Activated T-cell treated with anti-CD3 and anti-CD28 coated beads, Interleukin-2, amount 50 U/mL, for 72 hours (primary cell): ENCODE data around the gene CNOT6. TPM values are rescaled to one million over a fixed set of nuclear protein-coding genes. Genes with fewer than 3 reads are reported as not detected.
"Not testable (repeated sequence)": the region's sequence is repeated elsewhere in the genome, so short reads cannot be mapped to it uniquely, and the experiment has no call there.

ENCODE experiments used
- ATAC-seq, 2 donors: fragments of 150-1000 bp; cut with Tn5 transposase; replicated peaks in 1 of 2; 2 replicates each; pipeline ENCODE4 v1.10.0; 2021; ENCODE audit warnings: moderate library complexity in 2 of 2, mild to moderate bottlenecking in 1 of 2
- DNase-seq, 2 donors: peaks; one replicate each; pipeline ENCODE4 v3.0.0; 2021 to 2022; ENCODE audit warnings: mixed read lengths in 1 of 2
- H3K27ac Mint-ChIP-seq: one replicate; pipeline ENCODE4 v1.8.0; 2022; ENCODE audit warnings: mild to moderate bottlenecking, moderate library complexity, mixed read lengths
- H3K27me3 Mint-ChIP-seq: one replicate; pipeline ENCODE4 v1.8.0; 2022; ENCODE audit warnings: low read depth, mixed read lengths
- H3K36me3 Mint-ChIP-seq, 2 donors: one replicate each; pipeline ENCODE4 v1.8.0; 2022; ENCODE audit warnings: mixed read lengths in 2 of 2, mild to moderate bottlenecking in 1 of 2; ENCODE audit not compliant: insufficient read depth in 2 of 2
- H3K4me1 Mint-ChIP-seq: one replicate; pipeline ENCODE4 v1.8.0; 2022; ENCODE audit warnings: low read depth, mixed read lengths
- H3K4me3 Mint-ChIP-seq, 2 donors: one replicate each; pipeline ENCODE4 v1.8.0; 2022; ENCODE audit warnings: mild to moderate bottlenecking in 2 of 2, mixed read lengths in 2 of 2, moderate library complexity in 2 of 2
- H3K9me3 Mint-ChIP-seq, 2 donors: one replicate each; pipeline ENCODE4 v1.8.0; 2022; ENCODE audit warnings: mixed read lengths in 2 of 2
- total RNA-seq, 2 donors: library from RNA; stranded (reverse); gene quantifications; one replicate each; pipeline ENCODE4 v1.2.3, GENCODE V29; 2022

The CNOT6 gene
- total RNA-seq, 2 donors from 2014 or later: 34.0 to 34.3 TPM

DNA sequence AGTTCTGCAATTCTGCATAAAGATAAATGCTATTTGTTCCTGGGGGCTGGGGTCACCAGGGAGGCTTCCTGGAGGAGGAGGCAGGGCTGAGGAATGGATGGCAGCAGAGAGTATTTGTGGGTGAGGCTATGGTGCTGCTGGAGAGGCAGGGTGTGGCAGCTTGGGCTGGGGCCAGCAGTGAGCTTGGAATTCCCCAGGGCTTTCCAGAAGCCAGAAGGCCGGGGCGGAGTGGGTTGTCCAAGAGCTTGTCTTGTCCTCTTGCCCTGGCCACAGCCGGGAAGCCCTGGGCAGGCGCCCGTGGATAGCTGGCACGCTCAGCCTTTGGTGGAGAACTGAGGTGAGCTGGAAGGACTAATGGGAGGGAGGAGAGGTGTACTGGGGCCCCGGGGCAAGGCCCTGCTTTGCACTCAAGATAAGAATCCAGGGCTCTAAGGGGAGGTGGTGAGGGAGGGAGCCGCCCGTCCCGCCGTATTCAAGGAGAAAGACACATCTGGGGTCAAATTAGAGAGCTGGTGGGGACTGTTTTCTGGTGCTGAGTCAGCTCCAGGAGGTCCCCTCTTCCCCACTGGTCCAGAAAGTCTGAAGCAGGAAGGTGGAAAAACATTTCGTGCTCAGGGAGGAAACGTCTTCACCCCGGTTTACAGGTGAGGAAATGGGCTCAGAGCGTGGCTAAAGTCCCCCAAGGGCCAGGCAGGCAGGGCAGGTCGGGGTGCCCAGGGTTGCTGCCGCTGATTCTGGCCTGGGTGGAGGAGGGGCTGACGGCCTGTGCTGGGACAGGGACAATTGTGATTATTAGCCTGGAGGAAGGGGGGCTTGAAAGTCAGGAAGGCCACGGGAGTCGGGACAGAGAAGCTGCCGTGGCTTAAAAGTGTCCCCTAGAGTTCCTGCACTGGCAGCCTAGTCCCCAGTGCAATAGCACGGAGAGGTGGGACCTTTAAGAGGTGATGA is 26.9 kb upstream of the CNOT6 start:
- DNase-seq (no peak), ATAC-seq (no peak)
- Mint-ChIP-seq H3K27ac (no peak overlapping the region), H3K4me3 (no peak overlapping the region), H3K27me3 (peaks cover 10% of the 10 kb centered on the region), H3K36me3 (no peaks in the 10 kb centered on the region), H3K4me1 (peaks cover 6% of the 10 kb centered on the region), H3K9me3 (no peaks in the 10 kb centered on the region)

- Mint-ChIP-seq H3K4me1 (peaks cover 6% of the 10 kb centered on the region), H3K4me3 (no peak overlapping the region), H3K36me3 (no peaks in the 10 kb centered on the region), H3K27ac (no peak overlapping the region), H3K27me3 (peaks cover 10% of the 10 kb centered on the region), H3K9me3 (no peaks in the 10 kb centered on the region)
- ATAC-seq: no peak
- DNase-seq: no peak
Observed at GRCh38 chr5:180467989-180468731, 26.0 kb upstream of the CNOT6 start.

- peaks cover 6% of the 10 kb centered on the region for H3K4me1 Mint-ChIP-seq
- no peak overlapping the region for H3K27ac Mint-ChIP-seq
- peaks cover 10% of the 10 kb centered on the region for H3K27me3 Mint-ChIP-seq
Observed at GRCh38 chr5:180468732-180469585, 25.2 kb upstream of the CNOT6 start.

DNA sequence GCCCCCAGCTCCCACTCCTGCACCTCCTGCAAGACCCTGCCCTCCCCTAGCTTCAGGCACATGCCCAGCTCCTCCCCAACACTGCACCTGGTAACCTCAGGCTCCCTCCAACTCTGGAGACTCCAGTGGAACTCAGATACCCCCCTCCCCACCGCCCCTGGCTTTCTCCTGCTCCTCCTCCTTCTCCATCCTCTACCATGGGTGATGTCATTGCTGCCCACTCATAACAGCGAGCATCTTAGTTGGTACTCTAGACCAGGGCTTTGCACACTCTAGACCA is 24.7 kb upstream of the CNOT6 start:
- no peak for DNase-seq
- no peak for ATAC-seq
- H3K4me3 Mint-ChIP-seq: no peak overlapping the region
- H3K27me3 Mint-ChIP-seq: peaks cover 10% of the 10 kb centered on the region
- H3K36me3 Mint-ChIP-seq: no peaks in the 10 kb centered on the region
- no peaks in the 10 kb centered on the region for H3K9me3 Mint-ChIP-seq
- H3K27ac Mint-ChIP-seq: no peak overlapping the region
- H3K4me1 Mint-ChIP-seq: peaks cover 6% of the 10 kb centered on the region

More at GRCh38 chr5:180468732-180469585, 25.2 kb upstream of the CNOT6 start:
- Mint-ChIP-seq H3K4me3 (no peak overlapping the region), H3K9me3 (no peaks in the 10 kb centered on the region), H3K36me3 (no peaks in the 10 kb centered on the region)
- no peak for ATAC-seq
- DNase-seq: no peak

- ATAC-seq (no peak), DNase-seq (no peak)
- no peaks in the 10 kb centered on the region for H3K36me3 Mint-ChIP-seq
- peaks cover 6% of the 10 kb centered on the region for H3K4me1 Mint-ChIP-seq
- no peak overlapping the region for H3K27ac Mint-ChIP-seq
- H3K9me3 Mint-ChIP-seq: no peaks in the 10 kb centered on the region
- no peak overlapping the region for H3K4me3 Mint-ChIP-seq
- peaks cover 10% of the 10 kb centered on the region for H3K27me3 Mint-ChIP-seq
Observed at GRCh38 chr5:180469866-180470265, 24.3 kb upstream of the CNOT6 start.

- no peaks in the 10 kb centered on the region for H3K36me3 Mint-ChIP-seq
- H3K27ac Mint-ChIP-seq: no peak overlapping the region
Observed at GRCh38 chr5:180470361-180470760, 23.8 kb upstream of the CNOT6 start.

DNA sequence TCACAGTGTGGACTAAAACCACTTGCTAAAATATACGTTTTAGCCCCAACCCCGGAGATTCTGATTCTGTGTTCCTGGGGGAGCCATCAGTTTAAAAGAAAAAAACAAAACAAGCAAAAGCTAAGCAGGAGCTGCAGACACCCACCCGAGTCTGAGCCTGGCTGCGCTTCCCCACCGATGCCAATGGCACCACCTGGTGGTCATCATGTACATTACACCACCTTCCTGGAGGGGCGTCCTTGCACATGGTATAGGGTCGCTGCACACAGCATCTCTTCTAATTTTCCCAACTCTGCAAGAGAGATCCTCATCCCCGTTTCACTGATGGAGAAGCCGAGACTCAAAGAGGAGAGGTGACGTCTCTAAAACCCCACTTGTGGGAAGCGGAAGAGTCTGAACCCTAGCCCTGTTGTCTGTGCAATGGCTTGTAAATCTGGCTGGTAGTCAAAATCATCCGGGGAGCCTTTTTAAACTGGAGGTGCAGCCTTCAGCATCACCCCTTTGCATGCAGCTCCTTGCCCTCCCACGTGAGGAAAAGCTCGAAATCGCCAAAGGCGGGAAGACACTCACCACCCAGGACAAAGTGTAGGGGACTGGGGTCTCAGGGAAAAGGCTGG is 23.1 kb upstream of the CNOT6 start:
- ATAC-seq (peak; percentile 60 to 69), DNase-seq (peak; percentile 65 to 66)
- H3K27ac Mint-ChIP-seq: no peak overlapping the region
- H3K4me1 Mint-ChIP-seq: peaks cover 6% of the 10 kb centered on the region
- H3K36me3 Mint-ChIP-seq: no peaks in the 10 kb centered on the region
- H3K9me3 Mint-ChIP-seq: no peaks in the 10 kb centered on the region
- peaks cover 10% of the 10 kb centered on the region for H3K27me3 Mint-ChIP-seq
- H3K4me3 Mint-ChIP-seq: no peak overlapping the region

More at GRCh38 chr5:180470361-180470760, 23.8 kb upstream of the CNOT6 start:
- Mint-ChIP-seq H3K4me3 (no peak overlapping the region), H3K4me1 (peaks cover 6% of the 10 kb centered on the region), H3K27me3 (peaks cover 10% of the 10 kb centered on the region), H3K9me3 (no peaks in the 10 kb centered on the region)
- ATAC-seq: no peak
- DNase-seq: no peak

- ATAC-seq: no peak
- Mint-ChIP-seq H3K4me3 (no peak overlapping the region), H3K9me3 (no peaks in the 10 kb centered on the region), H3K36me3 (no peaks in the 10 kb centered on the region), H3K27ac (no peak overlapping the region), H3K4me1 (peaks cover 6% of the 10 kb centered on the region), H3K27me3 (peaks cover 10% of the 10 kb centered on the region)
- no peak for DNase-seq
Observed at GRCh38 chr5:180471866-180472265, 22.3 kb upstream of the CNOT6 start.

DNA sequence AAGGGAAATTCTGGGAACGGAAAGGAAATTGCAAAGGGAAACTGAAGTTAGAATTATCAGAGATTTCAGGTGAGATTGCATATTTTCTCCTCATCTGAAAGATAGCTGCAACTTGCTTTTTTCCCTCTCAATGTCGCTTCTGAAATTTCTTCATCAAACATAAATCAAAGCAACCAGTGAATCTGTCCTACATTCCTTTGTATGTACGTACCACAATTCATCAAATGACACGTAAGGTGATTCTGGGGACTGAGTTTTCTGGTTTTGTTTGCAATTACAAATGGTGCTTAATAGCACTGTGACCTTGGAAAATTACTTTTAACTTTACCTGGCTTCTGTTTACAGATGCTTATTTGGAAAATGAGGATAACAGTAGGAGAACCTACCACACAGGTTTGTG is 21.9 kb upstream of the CNOT6 start:
- peaks cover 6% of the 10 kb centered on the region for H3K4me1 Mint-ChIP-seq
- H3K27ac Mint-ChIP-seq: no peak overlapping the region
- no peak for ATAC-seq
- no peak for DNase-seq
- no peaks in the 10 kb centered on the region for H3K36me3 Mint-ChIP-seq
- no peak overlapping the region for H3K4me3 Mint-ChIP-seq
- H3K9me3 Mint-ChIP-seq: no peaks in the 10 kb centered on the region
- H3K27me3 Mint-ChIP-seq: peaks cover 10% of the 10 kb centered on the region

DNA sequence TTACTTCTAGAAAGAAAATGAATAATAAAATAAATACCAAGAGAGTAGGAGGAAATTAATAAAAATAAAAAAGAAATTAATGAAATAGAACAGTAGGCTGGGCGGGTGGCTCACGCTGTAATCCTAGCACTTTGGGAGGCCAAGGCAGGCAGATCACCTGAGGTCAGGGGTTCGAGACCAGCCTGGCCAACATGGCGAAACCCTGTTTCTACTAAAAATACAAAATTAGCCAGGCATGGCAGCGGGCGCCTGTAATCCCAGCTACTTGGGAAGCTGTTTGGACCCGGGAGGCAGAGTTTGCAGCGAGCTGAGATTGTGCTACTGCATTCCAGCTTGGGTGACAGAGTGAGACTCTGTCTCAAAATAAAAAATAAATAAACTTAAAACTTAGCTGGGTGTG is 20.8 kb upstream of the CNOT6 start:
- H3K4me1 Mint-ChIP-seq, DNase-seq, H3K9me3 Mint-ChIP-seq, H3K27ac Mint-ChIP-seq, H3K36me3 Mint-ChIP-seq, ATAC-seq, H3K4me3 Mint-ChIP-seq: not testable (repeated sequence)
- H3K27me3 Mint-ChIP-seq: peaks cover 10% of the 10 kb centered on the region

DNA sequence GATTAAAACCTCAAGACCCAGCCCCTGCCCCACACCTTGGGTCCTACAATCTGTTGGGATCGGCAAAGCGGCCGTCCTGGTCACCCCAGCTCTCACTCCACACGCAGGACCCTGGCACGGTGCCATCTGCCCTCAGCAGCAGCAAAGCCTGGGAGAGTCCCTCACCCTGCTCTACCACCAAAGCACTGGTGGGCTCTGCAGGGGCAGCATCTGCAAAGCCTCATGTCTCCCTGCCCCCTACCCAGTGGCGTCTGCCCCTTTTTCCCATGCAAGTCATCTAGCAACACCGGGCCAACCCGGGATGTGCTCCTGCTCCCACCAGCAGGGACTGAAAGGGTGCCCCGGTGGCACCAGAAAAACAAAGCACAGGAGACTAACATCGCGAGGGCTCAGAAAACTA is 19.6 kb upstream of the CNOT6 start:
- Mint-ChIP-seq H3K27ac (no peak overlapping the region), H3K36me3 (no peaks in the 10 kb centered on the region), H3K4me3 (no peak overlapping the region), H3K9me3 (no peaks in the 10 kb centered on the region), H3K27me3 (peaks cover 10% of the 10 kb centered on the region), H3K4me1 (peaks cover 6% of the 10 kb centered on the region)
- no peak for DNase-seq
- no peak for ATAC-seq

GRCh38 chr5:180475969-180476524 is 18.1 kb upstream of the CNOT6 start:
- H3K4me3 Mint-ChIP-seq, H3K27ac Mint-ChIP-seq, H3K4me1 Mint-ChIP-seq, ATAC-seq, H3K27me3 Mint-ChIP-seq, H3K9me3 Mint-ChIP-seq, H3K36me3 Mint-ChIP-seq, DNase-seq: not testable (repeated sequence)
